H1 (cell line): ENCODE results near the gene MANEAL. TPM values are rescaled to one million over a fixed set of nuclear protein-coding genes. Genes with fewer than 3 reads are reported as not detected.

Experiments
- CTCF ChIA-PET: fragments of 300-600 bp; sonication (Branson Sonifier 250); formaldehyde crosslinking; loops from one replicate; lab custom pipeline; 2021; ENCODE audit not compliant: partially characterized antibody; lab: Charles Lee
- POLR2A ChIA-PET: fragments of 300-600 bp; sonication (Branson Sonifier 250); formaldehyde crosslinking; loops from one replicate; lab custom pipeline; 2021; ENCODE audit warnings: inconsistent platforms; ENCODE audit not compliant: partially characterized antibody; lab: Charles Lee
- DNase-seq, 2 experiments: peaks; one replicate each; pipeline versions ENCODE4 v3.0.0 to v3.0.0-alpha.2; 2010 to 2022; ENCODE audit warnings: low spot score in 2 of 2, low read depth in 1 of 2, mixed read lengths in 1 of 2
- FAIRE-seq: peaks from 2 replicates; lab custom pipeline; 2011; peaks lifted over from hg19 to GRCh38; lab: Jason Lieb, UNC
- H2AFZ ChIP-seq: 2 replicates; pipeline ENCODE4 v1.8.1; 2012; ENCODE audit warnings: low read length, inconsistent platforms
- H2AK5ac ChIP-seq: 2 replicates; pipeline ENCODE4 v1.6.1; 2013; ENCODE audit warnings: low read depth, low read length
- H2BK120ac ChIP-seq: replicated peaks from 2 replicates; pipeline ENCODE3; 2013; ENCODE audit warnings: low read depth, low read length, inconsistent platforms
- H2BK12ac ChIP-seq: 2 replicates; pipeline ENCODE4 v1.6.1; 2013; ENCODE audit warnings: low read depth, low read length
- H2BK15ac ChIP-seq: 2 replicates; pipeline ENCODE4 v1.6.1; 2013; ENCODE audit warnings: low read length
- H2BK20ac ChIP-seq: 2 replicates; pipeline ENCODE4 v1.6.1; 2013; ENCODE audit warnings: low read length
- H2BK5ac ChIP-seq: 2 replicates; pipeline ENCODE4 v1.6.1; 2013; ENCODE audit warnings: low read depth, low read length
- H3K14ac ChIP-seq: 2 replicates; pipeline ENCODE4 v1.6.1; 2013; ENCODE audit warnings: inconsistent platforms; ENCODE audit not compliant: insufficient read length
- H3K18ac ChIP-seq: 2 replicates; pipeline ENCODE4 v1.6.1; 2013; ENCODE audit warnings: low read length; ENCODE audit errors: extremely low read depth
- H3K23ac ChIP-seq: 2 replicates; pipeline ENCODE4 v1.6.1; 2013; ENCODE audit warnings: inconsistent platforms; ENCODE audit not compliant: insufficient read length
- H3K23me2 ChIP-seq: 2 replicates; pipeline ENCODE4 v1.6.1; 2013; ENCODE audit warnings: low read depth, low read length
- H3K27ac ChIP-seq: 2 replicates; pipeline ENCODE4 v1.6.1; 2011; ENCODE audit warnings: low read depth, low read length, inconsistent platforms
- H3K27me3 ChIP-seq, 4 experiments: replicated peaks in 1 of 4; 1 replicate in 1 of 4; 2 replicates in 3 of 4; pipeline versions ENCODE4 v1.6.1 to v1.8.1; 2011 to 2013; ENCODE audit warnings: low read length in 3 of 4, mild to moderate bottlenecking in 3 of 4, inconsistent platforms in 2 of 4, mixed read lengths in 2 of 4, moderate library complexity in 1 of 4; ENCODE audit not compliant: control insufficient read depth in 3 of 4, insufficient read depth in 3 of 4; ENCODE audit errors: extremely low read depth in 1 of 4
- H3K36me3 ChIP-seq, 4 experiments: 2 replicates each; pipeline versions ENCODE4 v1.6.1 to v1.8.1; 2011 to 2013; ENCODE audit warnings: mild to moderate bottlenecking in 4 of 4, low read length in 3 of 4, moderate library complexity in 2 of 4, control low read depth in 1 of 4, inconsistent platforms in 1 of 4; ENCODE audit not compliant: insufficient read depth in 4 of 4, control insufficient read depth in 2 of 4
- H3K4ac ChIP-seq: replicated peaks from 2 replicates; pipeline ENCODE3; 2013; ENCODE audit warnings: low read length, low read depth, mixed read lengths, inconsistent platforms; ENCODE audit not compliant: insufficient read length
- H3K4me1 ChIP-seq, 4 experiments: replicated peaks in 1 of 4; 1 replicate in 1 of 4; 2 replicates in 3 of 4; pipeline versions ENCODE4 v1.6.1 to v1.8.1; 2011 to 2013; ENCODE audit warnings: low read length in 3 of 4, inconsistent platforms in 2 of 4, mixed read lengths in 1 of 4; ENCODE audit not compliant: insufficient read depth in 4 of 4, control insufficient read depth in 3 of 4
- H3K4me2 ChIP-seq, 2 experiments: 2 replicates each; pipeline versions ENCODE4 v1.6.1 to v1.8.1; 2011 to 2013; ENCODE audit warnings: low read depth in 2 of 2, low read length in 2 of 2, control low read depth in 1 of 2, inconsistent platforms in 1 of 2, mild to moderate bottlenecking in 1 of 2; ENCODE audit not compliant: insufficient read depth in 1 of 2
- H3K4me3 ChIP-seq, 4 experiments: fragments of 200-600, 300-600 bp in 1 of 4; sonication (generic), shearing (Covaris generic), sonication (Bioruptor Twin) in 1 of 4; 2 replicates each; pipeline versions ENCODE4 v1.5.1 to v1.8.1; 2011 to 2016; ENCODE audit warnings: low read length in 4 of 4, low read depth in 3 of 4, control low read depth in 2 of 4, inconsistent platforms in 2 of 4, mild to moderate bottlenecking in 2 of 4, mixed read lengths in 1 of 4, moderate library complexity in 1 of 4; ENCODE audit not compliant: insufficient read depth in 2 of 4; ENCODE audit errors: extremely low read depth in 1 of 4
- H3K56ac ChIP-seq: replicated peaks from 2 replicates; pipeline ENCODE3; 2013; ENCODE audit warnings: low read depth, mild to moderate bottlenecking, mixed read lengths, low read length, inconsistent platforms; ENCODE audit not compliant: insufficient read length
- H3K79me1 ChIP-seq: 2 replicates; pipeline ENCODE4 v1.6.1; 2013; ENCODE audit warnings: low read depth, low read length, control low read depth
- H3K79me2 ChIP-seq, 2 experiments: 2 replicates each; pipeline versions ENCODE4 v1.6.1 to v1.8.1; 2012 to 2013; ENCODE audit warnings: low read length in 2 of 2, mild to moderate bottlenecking in 2 of 2, inconsistent platforms in 1 of 2; ENCODE audit not compliant: insufficient read depth in 2 of 2, control insufficient read depth in 1 of 2
- H3K9ac ChIP-seq, 4 experiments: replicated peaks in 1 of 4; 1 replicate in 1 of 4; 2 replicates in 3 of 4; pipeline versions ENCODE4 v1.6.1 to v1.8.1; 2011 to 2013; ENCODE audit warnings: low read depth in 3 of 4, low read length in 3 of 4, control low read depth in 2 of 4, mild to moderate bottlenecking in 2 of 4, moderate library complexity in 2 of 4, inconsistent platforms in 1 of 4; ENCODE audit errors: extremely low read depth in 1 of 4
- H3K9me3 ChIP-seq, 2 experiments: 2 replicates each; pipeline versions ENCODE4 v1.6.1 to v1.8.1; 2012 to 2013; ENCODE audit warnings: mild to moderate bottlenecking in 2 of 2, moderate library complexity in 2 of 2, control low read depth in 1 of 2, inconsistent platforms in 1 of 2, low read depth in 1 of 2, low read length in 1 of 2, mixed read lengths in 1 of 2; ENCODE audit not compliant: insufficient read depth in 2 of 2
- H4K20me1 ChIP-seq, 2 experiments: replicated peaks in 1 of 2; 2 replicates each; pipeline versions ENCODE3 to v1.8.1; 2011 to 2013; ENCODE audit warnings: inconsistent platforms in 2 of 2, low read length in 2 of 2, mild to moderate bottlenecking in 1 of 2; ENCODE audit not compliant: insufficient read depth in 2 of 2, control insufficient read depth in 1 of 2
- H4K5ac ChIP-seq: 2 replicates; pipeline ENCODE4 v1.6.1; 2013; ENCODE audit warnings: low read length, low read depth, mixed read lengths, inconsistent platforms; ENCODE audit not compliant: insufficient read length
- H4K8ac ChIP-seq: 2 replicates; pipeline ENCODE4 v1.8.0; 2013; ENCODE audit warnings: mild to moderate bottlenecking, moderate library complexity, low read length, inconsistent platforms; ENCODE audit not compliant: insufficient read depth; ENCODE audit errors: extremely low read depth
- H4K91ac ChIP-seq: replicated peaks from 2 replicates; pipeline ENCODE3; 2013; ENCODE audit warnings: low read length, mixed read lengths, inconsistent platforms; ENCODE audit not compliant: insufficient read length
- MAFK ChIP-seq: IDR thresholded peaks from 2 replicates; pipeline ENCODE4 v1.6.1; 2012; ENCODE audit warnings: low read depth, mild to moderate bottlenecking, improper control_type of control experiment, low read length
- SIX5 ChIP-seq: IDR thresholded peaks from 2 replicates; pipeline ENCODE4 v1.6.1; 2011; ENCODE audit warnings: mild to moderate bottlenecking, low read depth, low read length
- WGBS, 2 experiments: shearing (Covaris generic) in 1 of 2; methylation state at CpG; one replicate each; pipeline versions ENCODE4 v1.1.6 to v1.1.7; 2013 to 2015; ENCODE audit warnings: low lambda C conversion rate in 2 of 2, mixed read lengths in 2 of 2, inconsistent platforms in 1 of 2, low coverage in 1 of 2, missing lambda C conversion rate in 1 of 2; ENCODE audit not compliant: insufficient replicate concordance in 2 of 2, insufficient coverage in 1 of 2, insufficient read length in 1 of 2; ENCODE audit errors: extremely low coverage in 1 of 2, missing lambda C conversion rate in 1 of 2; 5-methylcytosine and 5-hydroxymethylcytosine counted together
- polyA plus RNA-seq, 7 experiments: library from polyadenylated mRNA; depleted of rRNA in 3 of 7; stranded (reverse) in 5 of 7; unstranded in 2 of 7; fragments of >200 nt in 5 of 7; fragments of 200-250 nt in 2 of 7; gene quantifications; 1 replicate in 5 of 7; 2 replicates in 1 of 7; 4 replicates in 1 of 7; pipeline versions ENCODE4 v1.2.1 to v1.2.3, GENCODE V29; 2011 to 2013; ENCODE audit warnings: missing spikeins in 2 of 7, mixed read lengths in 2 of 7
- total RNA-seq: library from RNA; stranded (reverse); fragmentation: NEBNext Ultra II Directional; extraction: Animal tissue kit (Norgen Biotek cat#: 25700); gene quantifications from 2 replicates; pipeline ENCODE4 v1.2.1, GENCODE V29; 2021

MANEAL gene
- total and polyA plus RNA-seq, 2 of the 8 experiments (the other 6 are each of a cell fraction or from before 2014, with no cell fraction given): 4.8 to 7.2 TPM

DNA sequence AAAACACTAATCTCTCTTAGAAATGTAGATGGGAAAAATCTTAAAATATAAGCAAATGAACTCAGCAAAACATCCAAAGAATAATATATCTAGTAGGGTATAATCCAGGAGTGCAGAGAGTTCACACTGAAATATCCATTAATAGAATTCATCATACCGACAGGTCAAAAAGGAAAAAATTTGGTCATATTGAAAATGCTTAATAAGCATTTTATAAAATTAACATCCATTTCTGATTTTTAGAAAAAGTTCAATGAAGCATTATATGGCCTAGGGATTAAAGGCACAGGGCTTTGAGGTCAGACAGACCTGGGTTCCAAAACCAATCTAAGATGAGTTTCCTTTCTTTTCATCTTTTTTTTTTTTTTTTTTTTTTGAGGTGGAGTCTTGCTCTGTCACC is 45.1 kb upstream of the MANEAL start:
- H3K36me3 ChIP-seq: peaks cover 0 to 3% (median 0%) of the 10 kb centered on the region in 4 experiments; a peak in 1 of 8 replicates
- TF ChIP-seq MAFK (peak; percentile 67; the same call in 1 of the 2 replicates), SIX5 (no peak)
- TF ChIP-seq, all 59 proteins: peak for 1
- POLR2A ChIA-PET: no interaction called here
- peaks cover 0 to 5% (median 0%) of the 10 kb centered on the region in 4 experiments; a peak in 2 of 7 replicates for H3K4me1 ChIP-seq
- H4K91ac ChIP-seq: no peak overlapping the region
- H2BK5ac ChIP-seq: no peak overlapping the region
- WGBS, 2 experiments: 88% methylated on average over 1 of the region's 1 CpG; no CpG with 5 or more reads in 1 of the 2 experiments
- H3K23me2 ChIP-seq: peaks cover 2% of the 10 kb centered on the region; the same call in 1 of the 2 replicates
- no peak overlapping the region for H3K4me3 ChIP-seq
- H2BK20ac ChIP-seq: no peak overlapping the region
- H2BK120ac ChIP-seq: no peak overlapping the region
- no peak overlapping the region for H3K14ac ChIP-seq
- H3K27ac ChIP-seq: no peak overlapping the region
- H2AFZ ChIP-seq: no peak overlapping the region
- DNase-seq (no peak), FAIRE-seq (no peak)
- H2AK5ac ChIP-seq: no peak overlapping the region
- H3K9me3 ChIP-seq: peaks cover 3 to 6% of the 10 kb centered on the region in 2 experiments; a peak in 1 of 4 replicates
- H3K4me2 ChIP-seq: no peak overlapping the region
- no peak overlapping the region for H3K4ac ChIP-seq
- H3K23ac ChIP-seq: no peak overlapping the region
- no peak overlapping the region for H2BK15ac ChIP-seq
- H4K8ac ChIP-seq: no peak overlapping the region
- no peak overlapping the region for H4K5ac ChIP-seq
- no peak overlapping the region for H2BK12ac ChIP-seq
- H3K27me3 ChIP-seq: peaks cover 17 to 30% (median 25%) of the 10 kb centered on the region in 4 experiments
- H3K56ac ChIP-seq: no peak overlapping the region
- no peaks in the 10 kb centered on the region for H3K79me1 ChIP-seq
- CTCF ChIA-PET: interaction anchor here (0.6 kb wide), 1 partner anchor 127 kb away, joined by 3 read pairs; no protein-coding TSS in a partner anchor
- H3K9ac ChIP-seq: no peak overlapping the region
- H3K79me2 ChIP-seq: no peaks in the 10 kb centered on the region
- no peaks in the 10 kb centered on the region for H4K20me1 ChIP-seq
- no peak overlapping the region for H3K18ac ChIP-seq
